H1 (cell line): ENCODE data around the gene PIK3R5. TPM values are rescaled to one million over a fixed set of nuclear protein-coding genes. Genes with fewer than 3 reads are reported as not detected.
A peak's percentile ranks its signal among the peaks of the same experiment; 100 is the strongest.

Experiments used
- CTCF ChIA-PET: fragments of 300-600 bp; sonication (Branson Sonifier 250); formaldehyde crosslinking; loops from one replicate; lab custom pipeline; 2021; ENCODE audit not compliant: partially characterized antibody; lab: Charles Lee
- POLR2A ChIA-PET: fragments of 300-600 bp; sonication (Branson Sonifier 250); formaldehyde crosslinking; loops from one replicate; lab custom pipeline; 2021; ENCODE audit warnings: inconsistent platforms; ENCODE audit not compliant: partially characterized antibody; lab: Charles Lee
- DNase-seq, 2 experiments: peaks; one replicate each; pipeline versions ENCODE4 v3.0.0 to v3.0.0-alpha.2; 2010 to 2022; ENCODE audit warnings: low spot score in 2 of 2, low read depth in 1 of 2, mixed read lengths in 1 of 2
- FAIRE-seq: peaks from 2 replicates; lab custom pipeline; 2011; peaks lifted over from hg19 to GRCh38; lab: Jason Lieb, UNC
- H2AFZ ChIP-seq: 2 replicates; pipeline ENCODE4 v1.8.1; 2012; ENCODE audit warnings: low read length, inconsistent platforms
- H2AK5ac ChIP-seq: 2 replicates; pipeline ENCODE4 v1.6.1; 2013; ENCODE audit warnings: low read depth, low read length
- H2BK120ac ChIP-seq: replicated peaks from 2 replicates; pipeline ENCODE3; 2013; ENCODE audit warnings: low read depth, low read length, inconsistent platforms
- H2BK12ac ChIP-seq: 2 replicates; pipeline ENCODE4 v1.6.1; 2013; ENCODE audit warnings: low read depth, low read length
- H2BK15ac ChIP-seq: 2 replicates; pipeline ENCODE4 v1.6.1; 2013; ENCODE audit warnings: low read length
- H2BK20ac ChIP-seq: 2 replicates; pipeline ENCODE4 v1.6.1; 2013; ENCODE audit warnings: low read length
- H2BK5ac ChIP-seq: 2 replicates; pipeline ENCODE4 v1.6.1; 2013; ENCODE audit warnings: low read depth, low read length
- H3K14ac ChIP-seq: 2 replicates; pipeline ENCODE4 v1.6.1; 2013; ENCODE audit warnings: inconsistent platforms; ENCODE audit not compliant: insufficient read length
- H3K18ac ChIP-seq: 2 replicates; pipeline ENCODE4 v1.6.1; 2013; ENCODE audit warnings: low read length; ENCODE audit errors: extremely low read depth
- H3K23ac ChIP-seq: 2 replicates; pipeline ENCODE4 v1.6.1; 2013; ENCODE audit warnings: inconsistent platforms; ENCODE audit not compliant: insufficient read length
- H3K23me2 ChIP-seq: 2 replicates; pipeline ENCODE4 v1.6.1; 2013; ENCODE audit warnings: low read depth, low read length
- H3K27ac ChIP-seq: 2 replicates; pipeline ENCODE4 v1.6.1; 2011; ENCODE audit warnings: low read depth, low read length, inconsistent platforms
- H3K27me3 ChIP-seq, 4 experiments: replicated peaks in 1 of 4; 1 replicate in 1 of 4; 2 replicates in 3 of 4; pipeline versions ENCODE4 v1.6.1 to v1.8.1; 2011 to 2013; ENCODE audit warnings: low read length in 3 of 4, mild to moderate bottlenecking in 3 of 4, inconsistent platforms in 2 of 4, mixed read lengths in 2 of 4, moderate library complexity in 1 of 4; ENCODE audit not compliant: control insufficient read depth in 3 of 4, insufficient read depth in 3 of 4; ENCODE audit errors: extremely low read depth in 1 of 4
- H3K36me3 ChIP-seq, 4 experiments: 2 replicates each; pipeline versions ENCODE4 v1.6.1 to v1.8.1; 2011 to 2013; ENCODE audit warnings: mild to moderate bottlenecking in 4 of 4, low read length in 3 of 4, moderate library complexity in 2 of 4, control low read depth in 1 of 4, inconsistent platforms in 1 of 4; ENCODE audit not compliant: insufficient read depth in 4 of 4, control insufficient read depth in 2 of 4
- H3K4ac ChIP-seq: replicated peaks from 2 replicates; pipeline ENCODE3; 2013; ENCODE audit warnings: low read length, low read depth, mixed read lengths, inconsistent platforms; ENCODE audit not compliant: insufficient read length
- H3K4me1 ChIP-seq, 4 experiments: replicated peaks in 1 of 4; 1 replicate in 1 of 4; 2 replicates in 3 of 4; pipeline versions ENCODE4 v1.6.1 to v1.8.1; 2011 to 2013; ENCODE audit warnings: low read length in 3 of 4, inconsistent platforms in 2 of 4, mixed read lengths in 1 of 4; ENCODE audit not compliant: insufficient read depth in 4 of 4, control insufficient read depth in 3 of 4
- H3K4me2 ChIP-seq, 2 experiments: 2 replicates each; pipeline versions ENCODE4 v1.6.1 to v1.8.1; 2011 to 2013; ENCODE audit warnings: low read depth in 2 of 2, low read length in 2 of 2, control low read depth in 1 of 2, inconsistent platforms in 1 of 2, mild to moderate bottlenecking in 1 of 2; ENCODE audit not compliant: insufficient read depth in 1 of 2
- H3K4me3 ChIP-seq, 4 experiments: fragments of 200-600, 300-600 bp in 1 of 4; sonication (generic), shearing (Covaris generic), sonication (Bioruptor Twin) in 1 of 4; 2 replicates each; pipeline versions ENCODE4 v1.5.1 to v1.8.1; 2011 to 2016; ENCODE audit warnings: low read length in 4 of 4, low read depth in 3 of 4, control low read depth in 2 of 4, inconsistent platforms in 2 of 4, mild to moderate bottlenecking in 2 of 4, mixed read lengths in 1 of 4, moderate library complexity in 1 of 4; ENCODE audit not compliant: insufficient read depth in 2 of 4; ENCODE audit errors: extremely low read depth in 1 of 4
- H3K56ac ChIP-seq: replicated peaks from 2 replicates; pipeline ENCODE3; 2013; ENCODE audit warnings: low read depth, mild to moderate bottlenecking, mixed read lengths, low read length, inconsistent platforms; ENCODE audit not compliant: insufficient read length
- H3K79me1 ChIP-seq: 2 replicates; pipeline ENCODE4 v1.6.1; 2013; ENCODE audit warnings: low read depth, low read length, control low read depth
- H3K79me2 ChIP-seq, 2 experiments: 2 replicates each; pipeline versions ENCODE4 v1.6.1 to v1.8.1; 2012 to 2013; ENCODE audit warnings: low read length in 2 of 2, mild to moderate bottlenecking in 2 of 2, inconsistent platforms in 1 of 2; ENCODE audit not compliant: insufficient read depth in 2 of 2, control insufficient read depth in 1 of 2
- H3K9ac ChIP-seq, 4 experiments: replicated peaks in 1 of 4; 1 replicate in 1 of 4; 2 replicates in 3 of 4; pipeline versions ENCODE4 v1.6.1 to v1.8.1; 2011 to 2013; ENCODE audit warnings: low read depth in 3 of 4, low read length in 3 of 4, control low read depth in 2 of 4, mild to moderate bottlenecking in 2 of 4, moderate library complexity in 2 of 4, inconsistent platforms in 1 of 4; ENCODE audit errors: extremely low read depth in 1 of 4
- H3K9me3 ChIP-seq, 2 experiments: 2 replicates each; pipeline versions ENCODE4 v1.6.1 to v1.8.1; 2012 to 2013; ENCODE audit warnings: mild to moderate bottlenecking in 2 of 2, moderate library complexity in 2 of 2, control low read depth in 1 of 2, inconsistent platforms in 1 of 2, low read depth in 1 of 2, low read length in 1 of 2, mixed read lengths in 1 of 2; ENCODE audit not compliant: insufficient read depth in 2 of 2
- H4K20me1 ChIP-seq, 2 experiments: replicated peaks in 1 of 2; 2 replicates each; pipeline versions ENCODE3 to v1.8.1; 2011 to 2013; ENCODE audit warnings: inconsistent platforms in 2 of 2, low read length in 2 of 2, mild to moderate bottlenecking in 1 of 2; ENCODE audit not compliant: insufficient read depth in 2 of 2, control insufficient read depth in 1 of 2
- H4K5ac ChIP-seq: 2 replicates; pipeline ENCODE4 v1.6.1; 2013; ENCODE audit warnings: low read length, low read depth, mixed read lengths, inconsistent platforms; ENCODE audit not compliant: insufficient read length
- H4K8ac ChIP-seq: 2 replicates; pipeline ENCODE4 v1.8.0; 2013; ENCODE audit warnings: mild to moderate bottlenecking, moderate library complexity, low read length, inconsistent platforms; ENCODE audit not compliant: insufficient read depth; ENCODE audit errors: extremely low read depth
- H4K91ac ChIP-seq: replicated peaks from 2 replicates; pipeline ENCODE3; 2013; ENCODE audit warnings: low read length, mixed read lengths, inconsistent platforms; ENCODE audit not compliant: insufficient read length
- CBX8 ChIP-seq: fragments of 300-800, 300-1000 bp; sonication (generic); IDR thresholded peaks from 2 replicates; pipeline ENCODE4 v1.7.1; 2016; ENCODE audit warnings: low read depth, low read length, borderline replicate concordance
- GTF2F1 ChIP-seq: IDR thresholded peaks from 2 replicates; pipeline ENCODE4 v1.6.1; 2012; ENCODE audit warnings: low read depth, low read length, improper control_type of control experiment, borderline replicate concordance
- NRF1 ChIP-seq: IDR thresholded peaks from 2 replicates; pipeline ENCODE4 v1.6.1; 2011; ENCODE audit warnings: mild to moderate bottlenecking, low read depth, low read length, improper control_type of control experiment
- TEAD4 ChIP-seq: IDR thresholded peaks from 2 replicates; pipeline ENCODE4 v1.6.1; 2012; ENCODE audit warnings: low read depth, low read length, inconsistent platforms, mixed read lengths
- WGBS, 2 experiments: shearing (Covaris generic) in 1 of 2; methylation state at CpG; one replicate each; pipeline versions ENCODE4 v1.1.6 to v1.1.7; 2013 to 2015; ENCODE audit warnings: low lambda C conversion rate in 2 of 2, mixed read lengths in 2 of 2, inconsistent platforms in 1 of 2, low coverage in 1 of 2, missing lambda C conversion rate in 1 of 2; ENCODE audit not compliant: insufficient replicate concordance in 2 of 2, insufficient coverage in 1 of 2, insufficient read length in 1 of 2; ENCODE audit errors: extremely low coverage in 1 of 2, missing lambda C conversion rate in 1 of 2; 5-methylcytosine and 5-hydroxymethylcytosine counted together
- polyA plus RNA-seq, 7 experiments: library from polyadenylated mRNA; depleted of rRNA in 3 of 7; stranded (reverse) in 5 of 7; unstranded in 2 of 7; fragments of >200 nt in 5 of 7; fragments of 200-250 nt in 2 of 7; gene quantifications; 1 replicate in 5 of 7; 2 replicates in 1 of 7; 4 replicates in 1 of 7; pipeline versions ENCODE4 v1.2.1 to v1.2.3, GENCODE V29; 2011 to 2013; ENCODE audit warnings: missing spikeins in 2 of 7, mixed read lengths in 2 of 7
- total RNA-seq: library from RNA; stranded (reverse); fragmentation: NEBNext Ultra II Directional; extraction: Animal tissue kit (Norgen Biotek cat#: 25700); gene quantifications from 2 replicates; pipeline ENCODE4 v1.2.1, GENCODE V29; 2021

The PIK3R5 gene
- total and polyA plus RNA-seq, 2 of the 8 experiments (the other 6 are each of a cell fraction or from before 2014, with no cell fraction given): 2.7 to 4.3 TPM

GRCh38 chr17:8959312-8959918, 6.1 kb downstream of the PIK3R5 start:
- Histone ChIP-seq H3K14ac (no peak overlapping the region), H4K91ac (no peak overlapping the region), H3K79me2 (no peaks in the 10 kb centered on the region), H4K8ac (no peak overlapping the region), H3K56ac (no peak overlapping the region), H2BK12ac (no peak overlapping the region), H2BK120ac (no peak overlapping the region), H3K23ac (no peak overlapping the region), H3K27me3 (peaks cover 0 to 2% (median 2%) of the 10 kb centered on the region in 4 experiments; a peak in 6 of 7 replicates), H3K9ac (no peak overlapping the region), H4K20me1 (no peaks in the 10 kb centered on the region), H3K27ac (no peak overlapping the region), H3K4ac (no peak overlapping the region), H3K23me2 (no peaks in the 10 kb centered on the region), H3K9me3 (no peaks in the 10 kb centered on the region), H2BK20ac (no peak overlapping the region), H3K4me2 (no peak overlapping the region), H2AK5ac (no peak overlapping the region), H3K36me3 (no peaks in the 10 kb centered on the region), H2BK5ac (no peak overlapping the region), H2BK15ac (no peak overlapping the region), H4K5ac (no peak overlapping the region), H3K4me1 (peaks cover 0 to 3% (median 0%) of the 10 kb centered on the region in 4 experiments; a peak in 5 of 7 replicates), H3K79me1 (no peaks in the 10 kb centered on the region), H3K4me3 (no peak overlapping the region), H2AFZ (no peak overlapping the region), H3K18ac (no peak overlapping the region)
- ChIA-PET CTCF (interaction anchor here (0.7 to 1.2 kb wide), 3 partner anchors 39 to 265 kb away, joined by 3 to 4 read pairs (median 3); no protein-coding TSS in a partner anchor), POLR2A (no interaction called here)
- TF ChIP-seq CBX8 (no peak), NRF1 (no peak), GTF2F1 (no peak), TEAD4 (no peak)
- WGBS, 2 experiments: 91% methylated on average over 9 of the region's 9 CpGs; no CpG with 5 or more reads in 1 of the 2 experiments
- DNase-seq (peak in 1 of 2 experiments; percentile 23), FAIRE-seq (no peak)
